Naive thymus-derived CD4-positive, alpha-beta T cell (primary cell): ENCODE data around the gene RUBCN. TPM values are rescaled to one million over a fixed set of nuclear protein-coding genes. Genes with fewer than 3 reads are reported as not detected.

Source experiments
- ATAC-seq: fragments of 150-1000 bp; cut with Tn5 transposase; 2 replicates; pipeline ENCODE4 v1.10.0; 2021; ENCODE audit warnings: mild to moderate bottlenecking, moderate library complexity
- CTCF ChIA-PET: fragments of 350-600 bp; sonication (Branson Sonifier 250); formaldehyde crosslinking; loops from one replicate; lab custom pipeline; 2021; ENCODE audit warnings: antibody characterized with exemption; lab: Charles Lee
- POLR2A ChIA-PET: fragments of 350-600 bp; sonication (Branson Sonifier 250); formaldehyde crosslinking; loops from one replicate; lab custom pipeline; 2021; ENCODE audit warnings: antibody characterized with exemption, inconsistent platforms; lab: Charles Lee
- DNase-seq, 9 donors: peaks; one replicate each; pipeline versions ENCODE4 v3.0.0 to v3.0.0-alpha.2; 2020 to 2022; ENCODE audit warnings: mixed read lengths in 1 of 9
- H3K27ac ChIP-seq: one replicate; pipeline ENCODE4 v1.7.0; 2013; ENCODE audit warnings: mild to moderate bottlenecking, low read depth, low read length, moderate library complexity
- H3K27me3 ChIP-seq, 2 donors: one replicate each; pipeline ENCODE4 v1.7.0; 2013; ENCODE audit warnings: low read length in 2 of 2, mild to moderate bottlenecking in 2 of 2, moderate library complexity in 2 of 2; ENCODE audit not compliant: control insufficient read depth in 2 of 2, insufficient read depth in 2 of 2
- H3K36me3 ChIP-seq, 3 experiments: 1 replicate in 2 of 3; 2 replicates in 1 of 3; pipeline ENCODE4 v1.7.0; 2013; ENCODE audit warnings: low read length in 3 of 3, mild to moderate bottlenecking in 3 of 3, moderate library complexity in 1 of 3; ENCODE audit not compliant: insufficient read depth in 3 of 3, control insufficient read depth in 2 of 3
- H3K4me1 ChIP-seq, 2 donors: one replicate each; pipeline ENCODE4 v1.7.0; 2013; ENCODE audit warnings: low read length in 2 of 2, mild to moderate bottlenecking in 2 of 2, moderate library complexity in 1 of 2; ENCODE audit not compliant: control insufficient read depth in 2 of 2, insufficient read depth in 2 of 2
- H3K4me3 ChIP-seq: 2 replicates; pipeline ENCODE4 v1.7.0; 2013; ENCODE audit warnings: mild to moderate bottlenecking, low read length
- H3K9me3 ChIP-seq, 3 experiments: 1 replicate in 2 of 3; 2 replicates in 1 of 3; pipeline ENCODE4 v1.7.0; 2013; ENCODE audit warnings: low read length in 3 of 3; ENCODE audit not compliant: control insufficient read depth in 2 of 3
- H3K27ac Mint-ChIP-seq, 9 donors: one replicate each; pipeline ENCODE4 v1.8.0; 2020 to 2022; ENCODE audit warnings: mixed read lengths in 9 of 9, mild to moderate bottlenecking in 8 of 9, moderate library complexity in 5 of 9, inconsistent platforms in 2 of 9
- H3K27me3 Mint-ChIP-seq, 5 donors: one replicate each; pipeline ENCODE4 v1.8.0; 2021 to 2022; ENCODE audit warnings: mixed read lengths in 5 of 5, mild to moderate bottlenecking in 1 of 5
- H3K36me3 Mint-ChIP-seq, 5 donors: one replicate each; pipeline ENCODE4 v1.8.0; 2020 to 2022; ENCODE audit warnings: mixed read lengths in 5 of 5, mild to moderate bottlenecking in 3 of 5, inconsistent platforms in 1 of 5
- H3K4me1 Mint-ChIP-seq, 7 donors: one replicate each; pipeline ENCODE4 v1.8.0; 2020 to 2022; ENCODE audit warnings: mixed read lengths in 7 of 7, mild to moderate bottlenecking in 3 of 7, inconsistent platforms in 1 of 7
- H3K4me3 Mint-ChIP-seq, 10 donors: one replicate each; pipeline ENCODE4 v1.8.0; 2020 to 2022; ENCODE audit warnings: mild to moderate bottlenecking in 10 of 10, mixed read lengths in 10 of 10, moderate library complexity in 6 of 10, inconsistent platforms in 2 of 10
- H3K9me3 Mint-ChIP-seq, 11 donors: one replicate each; pipeline ENCODE4 v1.8.0; 2020 to 2022; ENCODE audit warnings: mixed read lengths in 11 of 11, mild to moderate bottlenecking in 4 of 11, inconsistent platforms in 1 of 11, moderate library complexity in 1 of 11
- intact Hi-C, 2 donors: fragments of 100-400 bp; cut with micrococcal nuclease; formaldehyde crosslinking; loops; one replicate each; pipeline ENCODE4 v1.15.1; 2023
- polyA plus RNA-seq, 2 donors: library from polyadenylated mRNA; unstranded; fragments of 300-500 nt; fragmentation: Illumina TruSeq; gene quantifications; one replicate each; pipeline ENCODE4 v1.2.3, GENCODE V29; 2021
- total RNA-seq, 6 experiments: library from RNA in 5 of 6; stranded (reverse) in 5 of 6; gene quantifications; 1 replicate in 5 of 6; 2 replicates in 1 of 6; pipeline ENCODE4 v1.2.3 and lab custom pipeline; 2021 to 2026

The RUBCN gene
- total and polyA plus RNA-seq, 7 experiments from 2014 or later, result 23.2 to 61.7 (median 45.7) TPM

- Mint-ChIP-seq H3K9me3 (peaks cover 0 to 9% (median 0%) of the 10 kb centered on the region in 11 donors), H3K27ac (peak overlapping the region in 1 of 9 donors; percentile 76), H3K4me1 (no peaks in the 10 kb centered on the region), H3K27me3 (no peaks in the 10 kb centered on the region), H3K36me3 (peaks cover 11 to 55% (median 23%) of the 10 kb centered on the region in 5 donors), H3K4me3 (no peak overlapping the region)
- ATAC-seq, result no peak
- CTCF ChIA-PET, result no interaction called here
- Histone ChIP-seq H3K9me3 (no peaks in the 10 kb centered on the region), H3K27me3 (no peaks in the 10 kb centered on the region), H3K27ac (no peak overlapping the region), H3K4me1 (no peaks in the 10 kb centered on the region), H3K36me3 (peaks cover 0 to 35% (median 8%) of the 10 kb centered on the region in 3 experiments), H3K4me3 (no peak overlapping the region)
- DNase-seq, result no peak
- intact Hi-C loops, result loop anchor here in 1 of 2 donors (2.0 kb wide), 1 partner anchor 260 kb away; no protein-coding TSS in a partner anchor
- POLR2A ChIA-PET, result no interaction called here
These were observed 53.5 kb downstream of the RUBCN start for GRCh38 chr3:197683191-197683590.

- no peaks in the 10 kb centered on the region for H3K9me3 ChIP-seq
- DNase-seq (peak in 2 of 9 donors; percentile 7 to 8), ATAC-seq (no peak)
- Mint-ChIP-seq H3K4me1 (no peaks in the 10 kb centered on the region), H3K27me3 (no peaks in the 10 kb centered on the region), H3K36me3 (peaks cover 12 to 57% (median 26%) of the 10 kb centered on the region in 5 donors), H3K27ac (peak overlapping the region in 1 of 9 donors; percentile 87), H3K4me3 (no peak overlapping the region), H3K9me3 (peaks cover 0 to 12% (median 0%) of the 10 kb centered on the region in 11 donors)
- no peak overlapping the region for H3K4me3 ChIP-seq
- POLR2A ChIA-PET, result no interaction called here
- H3K36me3 ChIP-seq, result peaks cover 0 to 35% (median 8%) of the 10 kb centered on the region in 3 experiments
- H3K27ac ChIP-seq, result no peak overlapping the region
- H3K4me1 ChIP-seq, result no peaks in the 10 kb centered on the region
- CTCF ChIA-PET, result interaction anchor here (0.7 kb wide), 1 partner anchor 105 kb away, joined by 3 read pairs; no protein-coding TSS in a partner anchor
- intact Hi-C loops, result loop anchor here in 1 of 2 donors (1.0 to 2.0 kb wide), 2 partner anchors 120 to 260 kb away; no protein-coding TSS in a partner anchor
- H3K27me3 ChIP-seq, result no peaks in the 10 kb centered on the region
These were observed 54.0 kb downstream of the RUBCN start for GRCh38 chr3:197682713-197683112.

- ChIA-PET POLR2A (no interaction called here), CTCF (interaction anchor here (0.6 kb wide), 1 partner anchor 372 kb away, joined by 3 read pairs; no protein-coding TSS in a partner anchor)
- Mint-ChIP-seq H3K4me1 (no peaks in the 10 kb centered on the region), H3K27ac (peak overlapping the region in 1 of 9 donors; percentile 25), H3K36me3 (peaks cover 12 to 49% (median 23%) of the 10 kb centered on the region in 5 donors), H3K9me3 (peaks cover 0 to 12% (median 0%) of the 10 kb centered on the region in 11 donors), H3K27me3 (no peaks in the 10 kb centered on the region), H3K4me3 (no peak overlapping the region)
- ATAC-seq (no peak), DNase-seq (no peak)
- Histone ChIP-seq H3K9me3 (no peaks in the 10 kb centered on the region), H3K27ac (no peak overlapping the region), H3K27me3 (no peaks in the 10 kb centered on the region), H3K4me3 (no peak overlapping the region), H3K36me3 (peaks cover 0 to 50% (median 17%) of the 10 kb centered on the region in 3 experiments), H3K4me1 (no peaks in the 10 kb centered on the region)
- intact Hi-C loops, result no loop called here
These were observed 55.7 kb downstream of the RUBCN start for GRCh38 chr3:197680955-197681521.

DNA sequence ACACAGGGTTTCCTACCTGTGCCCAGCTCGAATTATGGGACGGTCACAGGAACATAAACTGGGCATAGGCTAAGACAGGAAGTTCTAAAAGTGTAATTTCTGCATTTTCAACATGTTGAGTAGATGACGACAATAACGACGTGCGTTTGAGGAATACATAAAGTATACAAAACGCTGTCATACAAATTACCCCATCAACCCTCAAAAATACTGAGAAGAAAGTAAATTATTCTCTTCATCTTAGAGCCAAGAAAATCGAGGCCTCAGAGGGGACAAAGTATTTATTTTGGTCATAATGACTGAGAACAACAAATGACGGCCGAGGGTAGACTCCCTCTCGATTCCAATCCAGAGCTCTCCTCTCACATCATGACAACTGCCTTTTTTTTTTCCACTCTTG is 60.8 kb downstream of the RUBCN start:
- Mint-ChIP-seq H3K4me3 (no peak overlapping the region), H3K9me3 (peaks cover 0 to 12% (median 0%) of the 10 kb centered on the region in 11 donors), H3K36me3 (peaks cover 0 to 51% (median 27%) of the 10 kb centered on the region in 5 donors), H3K27me3 (no peaks in the 10 kb centered on the region), H3K27ac (no peak overlapping the region), H3K4me1 (no peaks in the 10 kb centered on the region)
- Histone ChIP-seq H3K36me3 (peaks cover 9 to 43% (median 11%) of the 10 kb centered on the region in 3 experiments), H3K27me3 (no peaks in the 10 kb centered on the region), H3K4me3 (no peak overlapping the region), H3K27ac (no peak overlapping the region), H3K4me1 (no peaks in the 10 kb centered on the region), H3K9me3 (no peaks in the 10 kb centered on the region)
- intact Hi-C loops, result no loop called here
- POLR2A ChIA-PET, result no interaction called here
- CTCF ChIA-PET, result interaction anchor here (0.6 kb wide), 1 partner anchor 605 kb away, joined by 3 read pairs; no protein-coding TSS in a partner anchor
- no peak for DNase-seq
- ATAC-seq, result no peak

GRCh38 chr3:197675563-197675860 is 61.2 kb downstream of the RUBCN start:
- ATAC-seq (no peak), DNase-seq (no peak)
- Histone ChIP-seq H3K4me3 (no peak overlapping the region), H3K36me3 (peaks cover 9 to 43% (median 11%) of the 10 kb centered on the region in 3 experiments), H3K27ac (no peak overlapping the region), H3K4me1 (no peaks in the 10 kb centered on the region), H3K9me3 (no peaks in the 10 kb centered on the region), H3K27me3 (no peaks in the 10 kb centered on the region)
- peaks cover 0 to 49% (median 27%) of the 10 kb centered on the region in 5 donors for H3K36me3 Mint-ChIP-seq
- H3K4me1 Mint-ChIP-seq, result no peaks in the 10 kb centered on the region
- H3K9me3 Mint-ChIP-seq, result peaks cover 0 to 10% (median 0%) of the 10 kb centered on the region in 11 donors
- no peaks in the 10 kb centered on the region for H3K27me3 Mint-ChIP-seq
- H3K4me3 Mint-ChIP-seq, result no peak overlapping the region
- intact Hi-C loops, result no loop called here
- POLR2A ChIA-PET, result no interaction called here
- CTCF ChIA-PET, result interaction anchor here (0.6 kb wide), 1 partner anchor 604 kb away, joined by 3 read pairs; no protein-coding TSS in a partner anchor
- peak overlapping the region in 1 of 9 donors; percentile 58 for H3K27ac Mint-ChIP-seq

- Histone ChIP-seq H3K4me1 (no peaks in the 10 kb centered on the region), H3K4me3 (no peak overlapping the region), H3K36me3 (peaks cover 9 to 43% (median 11%) of the 10 kb centered on the region in 3 experiments), H3K9me3 (no peaks in the 10 kb centered on the region), H3K27me3 (no peaks in the 10 kb centered on the region), H3K27ac (no peak overlapping the region)
- POLR2A ChIA-PET, result no interaction called here
- CTCF ChIA-PET, result no interaction called here
- Mint-ChIP-seq H3K36me3 (peaks cover 0 to 45% (median 27%) of the 10 kb centered on the region in 5 donors), H3K9me3 (peaks cover 0 to 7% (median 0%) of the 10 kb centered on the region in 11 donors), H3K27ac (no peak overlapping the region), H3K4me3 (no peak overlapping the region), H3K4me1 (no peaks in the 10 kb centered on the region), H3K27me3 (no peaks in the 10 kb centered on the region)
- ATAC-seq (no peak), DNase-seq (no peak)
- intact Hi-C loops, result no loop called here
These were observed 61.8 kb downstream of the RUBCN start for GRCh38 chr3:197674741-197675562.
